GM18499 (cell line): ENCODE measurements around the gene GRM5.
"Not testable (repeated sequence)": the region's sequence is repeated elsewhere in the genome, so short reads cannot be mapped to it uniquely, and the experiment has no call there.

ENCODE experiments used
- ATAC-seq: cut with Tn5 transposase; IDR thresholded peaks from one replicate; pipeline ENCODE4 v1.9.1; 2021; ENCODE audit warnings: moderate number of reproducible peaks; ENCODE audit not compliant: insufficient read depth, unreplicated experiment

GRM5 gene

GRCh38 chr11:88555829-88556202 lies 510.0 kb downstream of the GRM5 start:
- no peak for ATAC-seq

GRCh38 chr11:88555018-88555828 lies 510.6 kb downstream of the GRM5 start:
- ATAC-seq, result no peak

GRCh38 chr11:88553204-88553603 lies 512.6 kb downstream of the GRM5 start:
- no peak for ATAC-seq

- ATAC-seq, result peak; percentile 93
Measured at GRCh38 chr11:88552379-88553062, 513.3 kb downstream of the GRM5 start.

GRCh38 chr11:88544656-88545280 lies 521.0 kb downstream of the GRM5 start:
- no peak for ATAC-seq

- ATAC-seq, result peak; percentile 95
Measured at GRCh38 chr11:88543902-88544655, 521.7 kb downstream of the GRM5 start.

GRCh38 chr11:88541006-88541405 lies 524.8 kb downstream of the GRM5 start:
- ATAC-seq, result no peak

GRCh38 chr11:88538098-88538497 lies 527.7 kb downstream of the GRM5 start:
- ATAC-seq, result no peak

- no peak for ATAC-seq
Measured at GRCh38 chr11:88537613-88538012, 528.2 kb downstream of the GRM5 start.

GRCh38 chr11:88536616-88537265 lies 529.0 kb downstream of the GRM5 start:
- ATAC-seq, result no peak

GRCh38 chr11:88535916-88536547 lies 529.8 kb downstream of the GRM5 start:
- ATAC-seq, result peak; percentile 99

- no peak for ATAC-seq
Measured at GRCh38 chr11:88535266-88535665, 530.5 kb downstream of the GRM5 start.

GRCh38 chr11:88534706-88535105 lies 531.1 kb downstream of the GRM5 start:
- ATAC-seq, result not testable (repeated sequence)

- ATAC-seq, result no peak
Measured at GRCh38 chr11:88534185-88534584, 531.6 kb downstream of the GRM5 start.

GRCh38 chr11:88533001-88533400 lies 532.8 kb downstream of the GRM5 start:
- ATAC-seq, result no peak

GRCh38 chr11:88531831-88532230 lies 534.0 kb downstream of the GRM5 start:
- no peak for ATAC-seq

- no peak for ATAC-seq
Measured at GRCh38 chr11:88529426-88529825, 536.4 kb downstream of the GRM5 start.

- no peak for ATAC-seq
Measured at GRCh38 chr11:88523386-88524071, 542.3 kb downstream of the GRM5 start.
